Measurements from ENCODE around the gene UTP11. TPM values are rescaled to one million over a fixed set of nuclear protein-coding genes. Genes with fewer than 3 reads are reported as not detected.
A peak's percentile ranks its signal among the peaks of the same experiment; 100 is the strongest.

Gene UTP11
- total and polyA plus RNA-seq, 11 donors: 30.7 to 51.6 (median 36.5) TPM

GRCh38 chr1:38021969-38022368 is 9.4 kb downstream of the UTP11 start:
- no peak overlapping the region for H3K4me3 ChIP-seq
- intact Hi-C loops (cut with DNase I): loop anchor here in 3 of 10 donors (5.0 to 10.0 kb wide), 3 partner anchors 40 to 813 kb away; no protein-coding TSS in a partner anchor
- H3K4me1 ChIP-seq: peaks cover 0 to 14% (median 5%) of the 10 kb centered on the region in 12 donors
- H3K27me3 ChIP-seq: no peaks in the 10 kb centered on the region
- DNase-seq: no peak
- no peak overlapping the region for H3K27ac ChIP-seq
- no peaks in the 10 kb centered on the region for H3K9me3 ChIP-seq
- no peak for ATAC-seq
- WGBS, 4 donors: 95 to 96% (median 96%) methylated on average over 5 of the region's 5 CpGs
- peaks cover 0 to 96% (median 92%) of the 10 kb centered on the region in 9 donors for H3K36me3 ChIP-seq
- TF ChIP-seq POLR2A (IDR thresholded peaks at IDR 0.05) (no peak), CTCF (IDR thresholded peaks at IDR 0.05) (no peak)

GRCh38 chr1:38022810-38023209 is 10.3 kb downstream of the UTP11 start:
- TF ChIP-seq CTCF (IDR thresholded peaks at IDR 0.05) (no peak), POLR2A (IDR thresholded peaks at IDR 0.05) (no peak)
- WGBS, 4 donors: 66 to 88% (median 74%) methylated on average over 3 of the region's 3 CpGs
- H3K4me1 ChIP-seq: peaks cover 0 to 10% (median 0%) of the 10 kb centered on the region in 12 donors
- H3K27me3 ChIP-seq: no peaks in the 10 kb centered on the region
- intact Hi-C loops (cut with DNase I): loop anchor here in 3 of 10 donors (5.0 to 10.0 kb wide), 3 partner anchors 41 to 812 kb away; no protein-coding TSS in a partner anchor
- no peaks in the 10 kb centered on the region for H3K9me3 ChIP-seq
- no peak for DNase-seq
- ATAC-seq: peak in 2 of 4 donors; percentile 9 to 37
- H3K36me3 ChIP-seq: peaks cover 0 to 92% (median 84%) of the 10 kb centered on the region in 9 donors
- H3K4me3 ChIP-seq: no peak overlapping the region
- H3K27ac ChIP-seq: no peak overlapping the region

GRCh38 chr1:38025233-38025632 is 12.7 kb downstream of the UTP11 start:
- intact Hi-C loops (cut with DNase I): loop anchor here in 8 of 10 donors (5.0 to 10.0 kb wide), 6 partner anchors 560 to 812 kb away; no protein-coding TSS in a partner anchor
- Histone ChIP-seq H3K9me3 (no peaks in the 10 kb centered on the region), H3K4me1 (peaks cover 0 to 29% (median 14%) of the 10 kb centered on the region in 12 donors), H3K27ac (no peak overlapping the region), H3K27me3 (no peaks in the 10 kb centered on the region), H3K36me3 (peaks cover 0 to 68% (median 60%) of the 10 kb centered on the region in 9 donors), H3K4me3 (no peak overlapping the region)
- TF ChIP-seq CTCF (IDR thresholded peaks at IDR 0.05): no peak
- TF ChIP-seq POLR2A (IDR thresholded peaks at IDR 0.05): no peak
- 99 to 100% (median 100%) methylated on average over 2 of the region's 2 CpGs for WGBS, 4 donors
- ATAC-seq (no peak), DNase-seq (no peak)

GRCh38 chr1:38025664-38026063 is 13.1 kb downstream of the UTP11 start:
- no peaks in the 10 kb centered on the region for H3K9me3 ChIP-seq
- intact Hi-C loops (cut with DNase I): loop anchor here in 8 of 10 donors (5.0 to 10.0 kb wide), 6 partner anchors 559 to 812 kb away; no protein-coding TSS in a partner anchor
- no peak for TF ChIP-seq POLR2A (IDR thresholded peaks at IDR 0.05)

More at GRCh38 chr1:38025664-38026063, 13.1 kb downstream of the UTP11 start:
- ATAC-seq (no peak), DNase-seq (no peak)
- 84 to 90% (median 87%) methylated on average over 6 of the region's 6 CpGs for WGBS, 4 donors
- Histone ChIP-seq H3K4me1 (peaks cover 0 to 34% (median 18%) of the 10 kb centered on the region in 12 donors), H3K36me3 (peaks cover 0 to 63% (median 56%) of the 10 kb centered on the region in 9 donors), H3K27ac (no peak overlapping the region), H3K27me3 (no peaks in the 10 kb centered on the region), H3K4me3 (no peak overlapping the region)

All from heart left ventricle (tissue), 16 donors.